GM12892 (cell line): ENCODE results near the gene PHLDB3.

Experiments
- DNase-seq: peaks from one replicate; pipeline ENCODE4 v3.0.0; 2011; ENCODE audit not compliant: insufficient read length
- FAIRE-seq: peaks from 2 replicates; lab custom pipeline; 2011; peaks lifted over from hg19 to GRCh38; lab: Jason Lieb, UNC
- POLR2A ChIP-seq: IDR thresholded peaks from 2 replicates; pipeline ENCODE4 v1.6.1; 2011; ENCODE audit warnings: low read depth, low read length, control low read depth
- POLR2AphosphoS5 ChIP-seq: IDR thresholded peaks from 2 replicates; pipeline ENCODE4 v1.6.1; 2011; ENCODE audit warnings: low read depth, low read length, control low read depth
- TAF1 ChIP-seq: IDR thresholded peaks from 2 replicates; pipeline ENCODE4 v1.6.1; 2011; ENCODE audit warnings: low read depth, mild to moderate bottlenecking, control low read depth, low read length, borderline replicate concordance

PHLDB3 gene

GRCh38 chr19:43489310-43489709 is 15.2 kb downstream of the PHLDB3 start:
- FAIRE-seq (peak; percentile 5), DNase-seq (no peak)
- TF ChIP-seq POLR2A (no peak), TAF1 (no peak), POLR2AphosphoS5 (no peak)

DNA sequence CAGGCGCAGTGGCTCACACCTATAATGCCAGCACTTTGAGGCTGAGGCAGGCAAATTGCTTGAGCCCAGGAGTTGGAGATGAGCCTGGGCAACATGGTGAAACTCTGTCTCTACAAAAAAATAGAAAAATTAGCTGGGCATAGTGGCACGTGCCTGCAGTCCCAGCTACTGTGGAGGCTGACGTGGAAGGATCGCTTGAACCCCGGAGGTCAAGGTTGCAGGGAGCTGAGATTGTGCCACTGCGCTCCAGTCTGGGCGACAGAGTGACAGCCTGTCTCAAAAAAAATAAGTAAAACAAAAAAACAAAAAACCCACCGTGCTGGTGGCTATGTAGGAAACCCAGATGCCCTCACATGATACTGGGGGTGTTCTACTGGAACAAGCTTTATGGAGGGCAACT is 16.4 kb downstream of the PHLDB3 start:
- TF ChIP-seq POLR2A (no peak), POLR2AphosphoS5 (no peak), TAF1 (no peak)
- DNase-seq: no peak
- no peak for FAIRE-seq

DNA sequence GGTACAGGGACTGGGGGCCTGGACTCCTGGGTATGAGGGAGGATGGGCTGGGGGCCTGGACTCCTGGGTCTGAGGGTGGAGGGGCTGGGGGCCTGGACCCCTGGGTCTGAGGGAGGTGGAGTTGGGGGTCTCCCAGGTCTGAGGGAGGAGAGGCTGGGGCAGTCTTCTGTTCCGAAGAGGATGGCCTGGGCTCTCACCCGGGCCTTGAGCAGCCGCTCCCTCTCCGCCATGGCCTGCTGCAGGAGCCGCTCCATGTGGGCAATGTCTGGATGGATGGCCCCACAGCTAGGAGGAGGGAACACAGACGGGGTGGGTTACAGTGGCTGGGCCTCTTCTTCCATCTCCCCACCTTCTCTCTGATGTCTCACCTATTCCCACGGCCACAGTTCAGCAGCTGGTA is 18.1 kb downstream of the PHLDB3 start:
- DNase-seq (no peak), FAIRE-seq (no peak)
- TF ChIP-seq TAF1 (no peak), POLR2AphosphoS5 (no peak), POLR2A (no peak)

DNA sequence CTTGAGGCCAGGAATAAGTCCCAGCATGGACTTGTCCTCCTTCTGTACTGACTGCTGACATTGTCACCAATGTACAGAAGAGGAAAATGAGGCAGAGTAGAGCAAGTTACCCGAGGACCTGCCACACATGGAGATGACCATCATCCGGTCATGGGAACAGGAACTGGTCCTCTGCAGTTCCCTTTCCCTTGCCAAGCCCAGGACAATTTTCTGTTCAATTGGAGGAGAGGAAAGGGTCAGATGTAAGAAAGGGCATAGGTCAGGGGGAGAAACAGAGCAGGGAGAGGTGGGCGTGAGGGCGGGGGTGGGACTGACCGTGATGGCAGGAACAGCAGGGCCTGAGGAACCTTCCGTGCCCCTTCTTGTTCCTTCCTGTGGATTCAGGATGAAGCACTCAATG is 18.6 kb downstream of the PHLDB3 start:
- no peak for FAIRE-seq
- no peak for DNase-seq
- no peak for TF ChIP-seq POLR2AphosphoS5
- no peak for TF ChIP-seq TAF1
- TF ChIP-seq POLR2A: no peak

- FAIRE-seq: no peak
- no peak for TF ChIP-seq TAF1
- no peak for DNase-seq
These were observed 21.3 kb downstream of the PHLDB3 start for GRCh38 chr19:43483281-43483680.

GRCh38 chr19:43482193-43482592 is 22.4 kb downstream of the PHLDB3 start:
- FAIRE-seq (no peak), DNase-seq (no peak)
- TF ChIP-seq POLR2A (no peak), POLR2AphosphoS5 (no peak), TAF1 (no peak)

DNA sequence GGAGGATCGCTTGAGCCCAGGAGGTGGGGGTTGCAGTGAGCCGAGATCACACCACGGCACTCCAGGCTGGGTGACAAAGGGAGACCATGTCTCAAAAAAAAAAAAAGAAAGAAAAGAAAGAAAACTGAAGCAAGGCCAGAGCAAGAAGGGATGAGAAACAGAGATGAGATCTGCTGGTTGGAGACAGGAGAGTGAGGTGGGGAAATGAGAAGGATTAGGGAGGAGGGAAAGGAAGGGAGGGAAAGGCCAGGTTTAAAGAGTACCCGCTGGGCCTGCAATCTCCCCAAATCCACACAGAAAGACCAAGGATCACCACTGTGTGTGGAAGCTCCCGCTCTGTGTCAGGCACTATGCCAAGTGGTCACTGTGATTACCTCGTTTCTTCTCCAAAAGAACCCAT is 22.8 kb downstream of the PHLDB3 start:
- TF ChIP-seq POLR2A (no peak), POLR2AphosphoS5 (no peak), TAF1 (no peak)
- DNase-seq (no peak), FAIRE-seq (no peak)

DNA sequence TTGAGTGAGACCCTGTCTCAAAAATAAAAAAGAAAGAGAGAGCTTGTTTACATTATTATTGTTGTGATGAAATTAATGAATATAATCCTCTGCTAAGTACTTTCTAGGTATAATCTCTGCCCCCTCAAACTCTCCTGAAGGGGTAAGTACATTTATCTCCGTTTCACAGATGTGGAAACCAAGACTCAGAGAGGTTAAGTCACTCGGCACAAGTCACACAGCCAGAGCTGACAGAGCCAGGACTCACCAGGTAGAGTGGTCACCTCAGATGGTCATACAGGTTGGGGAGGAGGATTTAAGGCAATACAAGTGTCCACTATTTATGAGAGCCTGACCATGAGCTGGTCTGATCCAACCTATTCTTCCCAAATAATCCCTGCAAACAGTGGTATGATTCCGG is 24.0 kb downstream of the PHLDB3 start:
- no peak for TF ChIP-seq TAF1
- TF ChIP-seq POLR2A: no peak
- no peak for TF ChIP-seq POLR2AphosphoS5
- FAIRE-seq (no peak), DNase-seq (no peak)

DNA sequence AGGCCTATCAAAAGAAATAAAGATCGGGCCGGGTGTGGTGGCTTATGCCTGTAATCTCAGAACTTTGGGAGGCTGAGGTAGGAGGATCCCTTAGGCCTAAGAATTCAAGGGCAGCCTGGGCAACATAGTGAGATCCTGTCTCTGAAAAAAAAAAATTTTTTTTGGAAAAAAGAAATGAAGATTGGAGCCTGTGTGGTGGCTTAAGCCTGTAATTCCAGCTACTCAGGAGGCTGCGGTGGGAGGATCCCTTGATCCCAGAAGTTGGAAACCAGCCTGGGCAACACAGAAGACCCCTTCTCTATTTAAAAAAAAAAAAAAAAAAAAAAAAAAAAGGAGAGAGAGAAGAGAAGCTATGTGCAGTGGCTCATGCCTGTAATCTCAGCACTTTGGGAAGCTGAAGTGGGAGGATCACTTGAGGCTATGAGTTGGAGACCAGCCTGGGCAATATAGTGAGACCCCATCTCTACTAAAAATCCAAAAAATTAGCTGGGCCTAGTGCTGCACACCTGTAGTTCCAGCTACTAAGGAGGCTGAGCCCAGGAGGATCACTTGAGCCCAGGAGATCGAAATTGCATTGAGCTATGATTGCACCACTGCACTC is 24.5 kb downstream of the PHLDB3 start:
- no peak for FAIRE-seq
- TF ChIP-seq POLR2AphosphoS5 (no peak), POLR2A (no peak), TAF1 (no peak)
- no peak for DNase-seq

GRCh38 chr19:43479226-43479625 is 25.3 kb downstream of the PHLDB3 start:
- no peak for TF ChIP-seq POLR2AphosphoS5
- TF ChIP-seq POLR2A: no peak
- no peak for TF ChIP-seq TAF1
- FAIRE-seq: no peak
- DNase-seq: no peak

DNA sequence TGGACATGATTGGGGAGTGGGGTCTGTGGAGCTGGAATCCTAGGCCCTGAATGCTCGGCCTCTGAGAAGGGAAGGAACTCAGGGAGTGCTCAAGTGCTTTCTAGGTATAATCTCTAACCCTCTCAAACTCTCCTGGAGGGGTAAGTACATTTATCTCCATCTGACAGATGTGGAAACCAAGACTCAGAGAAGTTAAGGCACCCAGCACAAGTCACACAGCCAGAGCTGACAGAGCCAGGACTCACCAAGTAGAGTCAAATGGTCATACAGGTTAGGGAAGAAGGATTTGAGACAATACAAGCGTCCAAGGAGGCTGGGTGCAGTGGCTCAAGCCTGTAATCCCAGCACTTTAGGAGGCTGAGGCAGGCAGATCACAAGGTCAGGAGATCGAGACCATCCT is 26.2 kb downstream of the PHLDB3 start:
- FAIRE-seq (no peak), DNase-seq (no peak)
- TF ChIP-seq POLR2AphosphoS5 (no peak), POLR2A (no peak), TAF1 (no peak)

DNA sequence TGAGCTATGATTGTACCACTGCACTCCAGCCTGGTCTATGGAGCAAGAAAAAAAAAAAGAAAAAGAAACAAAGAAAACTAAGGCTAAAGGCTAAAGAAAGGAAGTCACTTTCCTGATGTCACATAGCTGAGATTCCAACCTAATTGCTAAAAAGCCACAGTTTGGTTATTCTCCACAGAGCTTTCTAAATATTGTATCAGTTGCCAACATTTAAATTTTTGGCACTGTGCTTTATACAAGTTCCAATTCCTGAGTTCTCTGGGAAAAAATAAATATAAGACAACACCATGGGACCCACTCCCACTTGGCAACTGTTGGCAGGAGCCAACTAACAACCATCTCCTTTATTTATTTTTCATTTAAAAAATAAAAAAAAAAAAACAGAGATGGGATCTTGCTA is 27.9 kb downstream of the PHLDB3 start:
- no peak for FAIRE-seq
- DNase-seq: no peak
- no peak for TF ChIP-seq POLR2A
- no peak for TF ChIP-seq POLR2AphosphoS5
- TF ChIP-seq TAF1: no peak

DNA sequence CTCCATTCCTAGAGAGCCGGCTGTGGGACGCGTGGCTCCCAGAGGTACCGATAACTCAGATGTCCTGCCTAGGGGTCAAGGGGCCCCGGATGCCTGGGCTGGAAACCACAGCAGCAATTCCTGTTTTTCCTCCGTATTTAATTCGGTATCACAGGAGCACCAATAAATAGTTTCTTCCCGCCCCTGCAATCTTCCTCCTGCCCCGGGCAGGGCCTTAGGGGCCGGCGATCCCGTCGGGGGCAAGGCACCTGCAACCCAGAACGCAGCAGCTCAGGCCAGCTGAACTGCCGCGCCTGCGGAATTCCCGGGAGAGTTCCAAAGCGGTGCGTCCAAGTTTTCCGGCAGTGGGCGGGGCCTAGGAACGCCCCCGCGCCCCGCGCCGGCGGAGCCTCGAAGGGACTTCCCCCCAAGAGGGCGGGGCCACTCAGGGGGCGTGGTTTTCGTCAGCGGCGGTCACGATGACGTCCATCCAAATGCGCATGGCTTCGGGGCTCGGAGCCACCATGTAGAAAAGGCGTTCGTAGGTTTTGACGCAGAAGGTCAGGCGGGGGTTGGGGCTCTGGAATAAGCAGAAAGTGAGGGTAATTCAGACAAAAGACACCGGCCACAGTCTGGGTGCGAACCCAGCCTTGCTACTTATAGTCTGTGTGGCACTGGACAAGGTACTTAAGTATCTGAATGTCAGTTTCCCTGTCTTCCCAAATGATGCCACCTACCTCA is 29.4 kb downstream of the PHLDB3 start:
- peak; percentile 92 for DNase-seq
- FAIRE-seq: peak; percentile 80
- TF ChIP-seq TAF1 (no peak), POLR2A (peak; percentile 32; the same call in 1 of the 2 replicates)
